H1 (cell line): ENCODE data around the gene STK32C. TPM values are rescaled to one million over a fixed set of nuclear protein-coding genes. Genes with fewer than 3 reads are reported as not detected.

ENCODE experiments used
- BACH1 ChIP-seq: IDR thresholded peaks from 2 replicates; pipeline ENCODE4 v1.6.1; 2012; ENCODE audit warnings: low read length, improper control_type of control experiment
- BRCA1 ChIP-seq: IDR thresholded peaks from 2 replicates; pipeline ENCODE4 v1.6.1; 2012; ENCODE audit warnings: low read depth, low read length, improper control_type of control experiment
- CHD7 ChIP-seq: fragments of 300-600 bp; sonication (generic); IDR thresholded peaks from 2 replicates; pipeline ENCODE4 v1.7.1; 2012; ENCODE audit warnings: low read length, moderate library complexity, mild to moderate bottlenecking, inconsistent platforms; ENCODE audit not compliant: insufficient replicate concordance
- KDM5A ChIP-seq: fragments of 200-600 bp; IDR thresholded peaks from 2 replicates; pipeline ENCODE4 v1.7.1; 2012; ENCODE audit warnings: mild to moderate bottlenecking, low read length, inconsistent platforms, mixed read lengths
- POLR2A ChIP-seq, 2 experiments: IDR thresholded peaks; 1 replicate in 1 of 2; 2 replicates in 1 of 2; pipeline ENCODE4 v1.6.1; 2011; ENCODE audit warnings: low read depth in 2 of 2, low read length in 2 of 2, mild to moderate bottlenecking in 2 of 2; ENCODE audit errors: control extremely low read depth in 1 of 2
- POLR2AphosphoS5 ChIP-seq: IDR thresholded peaks from 2 replicates; pipeline ENCODE4 v1.6.1; 2011; ENCODE audit warnings: low read depth, low read length
- RAD21 ChIP-seq, 2 experiments: IDR thresholded peaks in 1 of 2; conservative IDR thresholded peaks in 1 of 2; 2 replicates each; pipeline ENCODE4 v1.6.1; 2011; ENCODE audit warnings: low read depth in 2 of 2, low read length in 2 of 2, improper control_type of control experiment in 1 of 2, inconsistent platforms in 1 of 2, mild to moderate bottlenecking in 1 of 2, moderate library complexity in 1 of 2
- SP2 ChIP-seq: IDR thresholded peaks from 2 replicates; pipeline ENCODE4 v1.6.1; 2012; ENCODE audit warnings: mild to moderate bottlenecking, low read length, inconsistent platforms
- TBP ChIP-seq: IDR thresholded peaks from 2 replicates; pipeline ENCODE4 v1.6.1; 2011; ENCODE audit warnings: low read depth, low read length, improper control_type of control experiment
- polyA plus RNA-seq, 7 experiments: library from polyadenylated mRNA; depleted of rRNA in 3 of 7; stranded (reverse) in 5 of 7; unstranded in 2 of 7; fragments of >200 nt in 5 of 7; fragments of 200-250 nt in 2 of 7; gene quantifications; 1 replicate in 5 of 7; 2 replicates in 1 of 7; 4 replicates in 1 of 7; pipeline versions ENCODE4 v1.2.1 to v1.2.3, GENCODE V29; 2011 to 2013; ENCODE audit warnings: missing spikeins in 2 of 7, mixed read lengths in 2 of 7
- total RNA-seq: library from RNA; stranded (reverse); fragmentation: NEBNext Ultra II Directional; extraction: Animal tissue kit (Norgen Biotek cat#: 25700); gene quantifications from 2 replicates; pipeline ENCODE4 v1.2.1, GENCODE V29; 2021
- TF ChIP-seq, protein P1 (sequence below): IDR thresholded peaks from 2 replicates; pipeline ENCODE4 v1.6.1; 2012; ENCODE audit warnings: low read length, inconsistent platforms

Gene STK32C
- total and polyA plus RNA-seq, 2 of the 8 experiments (the other 6 are each of a cell fraction or from before 2014, with no cell fraction given) = 10.6 to 15.6 TPM

GRCh38 chr10:132265890-132266496 is 41.8 kb downstream of the STK32C start (continued):
- no peak for TF ChIP-seq CHD7
- TF ChIP-seq BACH1 = no peak
- TF ChIP-seq RAD21 (IDR thresholded peaks at IDR 0.05 in 1 of 2, conservative IDR thresholded peaks at IDR 0.05 in 1 of 2; ENCODE audit: low read depth in 2 of 2, low read length in 2 of 2) = no peak
- TF ChIP-seq SP2 = no peak
- no peak for TF ChIP-seq KDM5A
- TF ChIP-seq TBP = no peak
- TF ChIP-seq POLR2A (IDR thresholded peaks at IDR 0.05; ENCODE audit: control extremely low read depth in 1 of 2, low read depth in 2 of 2, low read length in 2 of 2) = no peak
- TF ChIP-seq, protein P1, sequence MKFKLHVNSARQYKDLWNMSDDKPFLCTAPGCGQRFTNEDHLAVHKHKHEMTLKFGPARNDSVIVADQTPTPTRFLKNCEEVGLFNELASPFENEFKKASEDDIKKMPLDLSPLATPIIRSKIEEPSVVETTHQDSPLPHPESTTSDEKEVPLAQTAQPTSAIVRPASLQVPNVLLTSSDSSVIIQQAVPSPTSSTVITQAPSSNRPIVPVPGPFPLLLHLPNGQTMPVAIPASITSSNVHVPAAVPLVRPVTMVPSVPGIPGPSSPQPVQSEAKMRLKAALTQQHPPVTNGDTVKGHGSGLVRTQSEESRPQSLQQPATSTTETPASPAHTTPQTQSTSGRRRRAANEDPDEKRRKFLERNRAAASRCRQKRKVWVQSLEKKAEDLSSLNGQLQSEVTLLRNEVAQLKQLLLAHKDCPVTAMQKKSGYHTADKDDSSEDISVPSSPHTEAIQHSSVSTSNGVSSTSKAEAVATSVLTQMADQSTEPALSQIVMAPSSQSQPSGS = no peak
- TF ChIP-seq POLR2AphosphoS5 = no peak
- no peak for TF ChIP-seq BRCA1
